Esophagus squamous epithelium (tissue), 4 donors: ENCODE measurements around the gene CASTOR1.

Experiments
- CTCF ChIP-seq, 6 experiments: fragments of 450-650 bp in 4 of 6; fragments of 200-600 bp in 2 of 6; sonication (generic) in 2 of 6; IDR thresholded peaks; one replicate each; pipeline ENCODE4 v1.5.1; 2016 to 2019; ENCODE audit warnings: antibody characterized with exemption in 6 of 6, mild to moderate bottlenecking in 4 of 6, moderate library complexity in 4 of 6
- POLR2A ChIP-seq, 4 donors: fragments of 450-650 bp; IDR thresholded peaks; one replicate each; pipeline ENCODE4 v1.6.1; 2017; ENCODE audit warnings: antibody characterized with exemption in 4 of 4, mild to moderate bottlenecking in 4 of 4, moderate library complexity in 3 of 4

- TF ChIP-seq CTCF (IDR thresholded peaks at IDR 0.05) (no peak), POLR2A (IDR thresholded peaks at IDR 0.05) (no peak)
These were observed 13.3 kb downstream of the CASTOR1 start for GRCh38 chr22:30276039-30276438.
